Natural killer cell (primary cell): Measurements from ENCODE around the gene INPP5D. TPM values are rescaled to one million over a fixed set of nuclear protein-coding genes. Genes with fewer than 3 reads are reported as not detected.
A peak's percentile ranks its signal among the peaks of the same experiment; 100 is the strongest.

Source experiments
- ATAC-seq, 3 donors: fragments of 150-1000 bp in 2 of 3; fragments of 200-7000 bp in 1 of 3; cut with Tn5 transposase; 1 replicate in 1 of 3; 2 replicates in 2 of 3; pipeline ENCODE4 v1.10.0; 2021; ENCODE audit warnings: mild to moderate bottlenecking in 2 of 3, moderate library complexity in 2 of 3
- DNase-seq, 2 donors: peaks; one replicate each; pipeline versions ENCODE4 v3.0.0 to v3.0.0-alpha.2; 2013 to 2021; ENCODE audit warnings: mixed read lengths in 1 of 2
- H3K27ac ChIP-seq: one replicate; pipeline ENCODE4 v1.5.1; 2013; ENCODE audit warnings: mild to moderate bottlenecking, low read length
- H3K27me3 ChIP-seq: one replicate; pipeline ENCODE4 v1.6.1; 2013; ENCODE audit warnings: low read length; ENCODE audit not compliant: control insufficient read depth, insufficient read depth
- H3K36me3 ChIP-seq: one replicate; pipeline ENCODE4 v1.6.1; 2013; ENCODE audit warnings: low read length; ENCODE audit not compliant: control insufficient read depth, insufficient read depth
- H3K4me1 ChIP-seq: one replicate; pipeline ENCODE4 v1.6.1; 2013; ENCODE audit warnings: low read length; ENCODE audit not compliant: control insufficient read depth, insufficient read depth
- H3K4me3 ChIP-seq: one replicate; pipeline ENCODE4 v1.5.1; 2013; ENCODE audit warnings: low read length
- H3K9me3 ChIP-seq: one replicate; pipeline ENCODE4 v1.6.1; 2013; ENCODE audit warnings: low read length; ENCODE audit not compliant: control insufficient read depth, insufficient read depth
- H3K27ac Mint-ChIP-seq, 2 donors: one replicate each; pipeline ENCODE4 v1.8.0; 2022; ENCODE audit warnings: mild to moderate bottlenecking in 2 of 2, mixed read lengths in 2 of 2, moderate library complexity in 1 of 2
- H3K27me3 Mint-ChIP-seq, 2 donors: one replicate each; pipeline ENCODE4 v1.8.0; 2022; ENCODE audit warnings: low read depth in 2 of 2, mixed read lengths in 2 of 2
- H3K36me3 Mint-ChIP-seq: one replicate; pipeline ENCODE4 v1.8.0; 2022; ENCODE audit warnings: mixed read lengths
- H3K4me1 Mint-ChIP-seq, 2 donors: one replicate each; pipeline ENCODE4 v1.8.0; 2022; ENCODE audit warnings: mixed read lengths in 2 of 2
- H3K4me3 Mint-ChIP-seq: one replicate; pipeline ENCODE4 v1.8.0; 2022; ENCODE audit warnings: mild to moderate bottlenecking, moderate library complexity, mixed read lengths
- H3K9me3 Mint-ChIP-seq, 2 donors: one replicate each; pipeline ENCODE4 v1.8.0; 2022; ENCODE audit warnings: mixed read lengths in 2 of 2
- WGBS: methylation state at CpG from one replicate; pipeline ENCODE4 v1.1.7; 2013; ENCODE audit warnings: missing lambda C conversion rate; ENCODE audit not compliant: insufficient coverage; 5-methylcytosine and 5-hydroxymethylcytosine counted together
- intact Hi-C: fragments of 100-400 bp; cut with micrococcal nuclease; formaldehyde crosslinking; loops from one replicate; pipeline ENCODE4 v1.14.2; 2022
- total RNA-seq, 4 donors: library from RNA; stranded (reverse); fragments of 120-200 nt in 1 of 4; gene quantifications; one replicate each; pipeline versions ENCODE4 v1.2.3 to v1.2.4, GENCODE V29; 2013 to 2022
- TF ChIP-seq, protein P1 (sequence below): fragments of 200-600 bp; IDR thresholded peaks from one replicate; pipeline ENCODE4 v1.8.0; 2022; ENCODE audit warnings: antibody characterized with exemption

INPP5D gene
- total RNA-seq, 3 donors from 2014 or later (not counting 1 experiment from before 2014, with no cell fraction given), result 385 to 498 (median 497) TPM

DNA sequence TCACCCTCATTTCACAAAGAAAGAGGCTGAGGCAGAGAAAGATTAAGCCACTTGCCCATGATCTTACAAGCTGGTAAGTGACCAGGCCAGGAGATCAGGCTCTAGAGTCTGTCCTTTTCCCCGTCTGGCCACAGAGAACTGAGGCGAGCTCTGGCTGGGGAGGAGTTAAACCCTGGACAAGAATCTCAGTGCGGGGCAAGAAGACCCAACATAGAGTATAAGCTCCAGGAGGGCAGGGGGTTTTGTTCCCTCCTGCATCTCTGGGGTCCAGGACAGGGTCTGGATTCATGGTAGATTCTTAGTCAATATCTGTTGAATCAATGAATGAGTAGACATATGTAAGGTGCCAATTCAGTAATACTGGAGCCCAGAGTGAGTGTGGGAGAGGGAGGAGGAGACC is 12.9 kb upstream of the INPP5D start:
- intact Hi-C loops, result no loop called here
- WGBS, result 96% methylated on average over 3 of the region's 3 CpGs
- no peak for ATAC-seq

DNA sequence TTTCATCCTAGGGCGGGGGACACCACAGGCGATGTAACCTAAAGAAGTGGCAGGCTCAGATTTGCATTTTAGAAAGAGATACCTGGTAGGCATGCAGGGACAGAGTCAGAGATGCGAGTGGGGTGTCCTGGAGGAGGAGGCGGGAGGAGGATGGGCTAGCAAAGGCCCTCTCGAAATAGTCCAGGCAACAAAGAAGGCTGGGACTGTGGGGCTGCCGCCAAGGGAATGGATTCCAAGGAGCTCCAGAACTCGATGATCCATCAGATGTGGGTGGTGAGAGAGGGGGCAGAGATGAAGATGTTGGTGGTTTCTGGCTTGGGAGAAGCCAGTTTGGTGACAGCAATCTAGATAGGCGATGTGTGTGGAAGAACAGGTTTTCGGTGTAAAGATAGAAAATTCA is 12.5 kb upstream of the INPP5D start:
- Histone ChIP-seq H3K27ac (no peak overlapping the region), H3K4me1 (peaks cover 16% of the 10 kb centered on the region), H3K27me3 (no peaks in the 10 kb centered on the region), H3K36me3 (no peaks in the 10 kb centered on the region), H3K9me3 (no peaks in the 10 kb centered on the region), H3K4me3 (no peak overlapping the region)
- peaks cover 24 to 36% of the 10 kb centered on the region in 2 donors for H3K4me1 Mint-ChIP-seq
- TF ChIP-seq, protein P1, sequence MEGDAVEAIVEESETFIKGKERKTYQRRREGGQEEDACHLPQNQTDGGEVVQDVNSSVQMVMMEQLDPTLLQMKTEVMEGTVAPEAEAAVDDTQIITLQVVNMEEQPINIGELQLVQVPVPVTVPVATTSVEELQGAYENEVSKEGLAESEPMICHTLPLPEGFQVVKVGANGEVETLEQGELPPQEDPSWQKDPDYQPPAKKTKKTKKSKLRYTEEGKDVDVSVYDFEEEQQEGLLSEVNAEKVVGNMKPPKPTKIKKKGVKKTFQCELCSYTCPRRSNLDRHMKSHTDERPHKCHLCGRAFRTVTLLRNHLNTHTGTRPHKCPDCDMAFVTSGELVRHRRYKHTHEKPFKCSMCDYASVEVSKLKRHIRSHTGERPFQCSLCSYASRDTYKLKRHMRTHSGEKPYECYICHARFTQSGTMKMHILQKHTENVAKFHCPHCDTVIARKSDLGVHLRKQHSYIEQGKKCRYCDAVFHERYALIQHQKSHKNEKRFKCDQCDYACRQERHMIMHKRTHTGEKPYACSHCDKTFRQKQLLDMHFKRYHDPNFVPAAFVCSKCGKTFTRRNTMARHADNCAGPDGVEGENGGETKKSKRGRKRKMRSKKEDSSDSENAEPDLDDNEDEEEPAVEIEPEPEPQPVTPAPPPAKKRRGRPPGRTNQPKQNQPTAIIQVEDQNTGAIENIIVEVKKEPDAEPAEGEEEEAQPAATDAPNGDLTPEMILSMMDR, result no peak
- ATAC-seq (no peak), DNase-seq (no peak)
- no peak overlapping the region for H3K27ac Mint-ChIP-seq
- no peaks in the 10 kb centered on the region for H3K9me3 Mint-ChIP-seq
- H3K36me3 Mint-ChIP-seq, result no peaks in the 10 kb centered on the region
- no peak overlapping the region for H3K4me3 Mint-ChIP-seq
- intact Hi-C loops, result no loop called here
- WGBS, result 97% methylated on average over 9 of the region's 9 CpGs
- no peaks in the 10 kb centered on the region for H3K27me3 Mint-ChIP-seq

More for the DNA sequence above, 12.9 kb upstream of the INPP5D start:
- no peak for DNase-seq
- H3K27me3 Mint-ChIP-seq, result no peaks in the 10 kb centered on the region
- no peaks in the 10 kb centered on the region for H3K9me3 ChIP-seq
- no peaks in the 10 kb centered on the region for H3K9me3 Mint-ChIP-seq
- H3K4me3 Mint-ChIP-seq, result no peak overlapping the region
- no peak overlapping the region for H3K4me3 ChIP-seq
- H3K27ac ChIP-seq, result no peak overlapping the region
- peaks cover 16% of the 10 kb centered on the region for H3K4me1 ChIP-seq
- H3K4me1 Mint-ChIP-seq, result peaks cover 24 to 36% of the 10 kb centered on the region in 2 donors
- no peaks in the 10 kb centered on the region for H3K36me3 Mint-ChIP-seq
- no peaks in the 10 kb centered on the region for H3K36me3 ChIP-seq
- TF ChIP-seq, protein P1, result no peak
- H3K27me3 ChIP-seq, result no peaks in the 10 kb centered on the region
- H3K27ac Mint-ChIP-seq, result no peak overlapping the region

DNA sequence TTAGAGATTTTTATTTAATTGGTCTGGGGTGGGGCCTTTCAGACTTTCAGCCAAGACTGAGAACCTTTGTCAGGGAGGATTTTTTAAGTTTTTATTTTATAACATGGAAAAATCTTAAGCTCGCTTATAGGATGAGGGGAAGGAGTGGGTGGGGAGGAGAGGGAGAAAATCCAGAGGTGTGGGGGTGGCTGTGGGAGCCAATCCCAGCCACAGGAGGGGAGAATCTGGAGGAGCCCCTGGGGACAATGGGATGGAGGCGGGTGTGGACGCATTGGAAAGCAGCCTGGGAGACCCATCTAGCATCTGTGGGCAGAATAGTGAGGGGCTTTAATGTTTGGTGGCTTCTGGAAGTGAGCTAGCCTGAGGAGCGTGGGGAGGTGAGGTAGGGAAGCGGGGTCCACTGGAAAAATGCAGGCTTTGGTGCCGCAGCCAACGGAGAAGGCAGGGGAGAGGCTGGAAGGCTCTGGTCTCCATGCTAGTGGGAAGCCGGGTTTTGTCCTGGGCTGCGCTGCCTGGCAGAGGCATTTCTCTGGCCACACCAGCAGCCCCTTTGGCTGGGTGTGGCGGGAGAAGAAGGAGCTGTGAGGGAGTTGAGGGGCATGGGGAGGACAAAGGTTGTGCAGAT is 11.5 kb upstream of the INPP5D start:
- no peaks in the 10 kb centered on the region for H3K27me3 ChIP-seq
- no peaks in the 10 kb centered on the region for H3K9me3 Mint-ChIP-seq
- no peak for ATAC-seq
- no peaks in the 10 kb centered on the region for H3K27me3 Mint-ChIP-seq
- H3K4me3 ChIP-seq, result no peak overlapping the region
- no peaks in the 10 kb centered on the region for H3K36me3 ChIP-seq
- no peak for DNase-seq
- TF ChIP-seq, protein P1, result no peak
- intact Hi-C loops, result no loop called here
- WGBS, result 96% methylated on average over 10 of the region's 10 CpGs
- peaks cover 25 to 37% of the 10 kb centered on the region in 2 donors for H3K4me1 Mint-ChIP-seq
- H3K4me3 Mint-ChIP-seq, result no peak overlapping the region
- peak overlapping the region in 1 of 2 donors; percentile 62 for H3K27ac Mint-ChIP-seq
- H3K36me3 Mint-ChIP-seq, result no peaks in the 10 kb centered on the region
- no peak overlapping the region for H3K27ac ChIP-seq
- no peaks in the 10 kb centered on the region for H3K9me3 ChIP-seq
- peaks cover 18% of the 10 kb centered on the region for H3K4me1 ChIP-seq
